Inferior parietal cortex (tissue), 1 donor: ENCODE data around the gene CFAP299.
"Not testable (repeated sequence)": the region's sequence is repeated elsewhere in the genome, so short reads cannot be mapped to it uniquely, and the experiment has no call there.

Experiments used
- DNase-seq: peaks from one replicate; pipeline ENCODE4 v3.0.0-alpha.2; 2016; ENCODE audit errors: extremely low spot score

Gene CFAP299

DNA sequence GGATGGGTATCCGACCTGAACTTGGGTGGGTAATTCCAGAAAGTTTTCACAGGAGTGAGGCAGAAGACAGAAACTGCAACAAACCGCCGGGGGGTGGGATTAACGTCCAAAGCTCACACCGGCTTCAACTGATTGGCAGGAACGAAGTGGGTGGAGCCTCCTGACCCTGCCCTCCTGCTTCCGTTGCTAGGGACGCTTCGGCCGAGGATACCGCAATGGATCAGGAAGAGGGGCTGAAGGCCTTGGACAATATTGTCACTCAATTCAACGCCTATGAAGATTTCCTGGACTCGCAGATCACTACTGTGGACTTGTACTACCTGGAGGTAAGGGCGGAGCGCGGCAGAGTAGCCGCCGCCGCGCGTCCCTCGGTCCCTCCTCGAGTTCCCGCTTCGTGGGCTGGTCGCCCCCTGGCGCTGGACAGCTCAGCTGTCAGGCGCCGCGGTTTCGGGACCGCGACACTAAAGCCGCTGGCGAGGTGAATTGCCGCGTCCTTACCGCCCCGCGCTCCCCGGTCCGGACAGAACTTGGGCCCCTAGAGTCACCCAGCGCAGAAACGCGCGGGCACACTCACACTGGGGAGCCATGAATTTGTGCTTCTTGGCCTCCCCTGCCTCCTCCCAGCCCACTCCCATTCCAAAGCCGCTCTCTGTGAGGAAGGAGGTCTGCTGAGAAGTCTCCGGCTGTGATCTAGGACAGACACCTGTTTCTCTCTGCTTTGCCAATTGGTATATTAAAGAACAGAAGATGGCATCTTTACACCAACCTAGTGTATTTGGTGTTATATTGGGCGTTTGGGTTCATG, at the start of gene CFAP299:
Gene CFAP299 (plus strand): TSS at position 177 of the 805 bp plus-strand sequence.
- peak; percentile 49 for DNase-seq

GRCh38 chr4:80286451-80286850, 49.1 kb upstream of the CFAP299 start:
- no peak for DNase-seq

GRCh38 chr4:80290665-80291064, 44.9 kb upstream of the CFAP299 start:
- DNase-seq, result not testable (repeated sequence)

DNA sequence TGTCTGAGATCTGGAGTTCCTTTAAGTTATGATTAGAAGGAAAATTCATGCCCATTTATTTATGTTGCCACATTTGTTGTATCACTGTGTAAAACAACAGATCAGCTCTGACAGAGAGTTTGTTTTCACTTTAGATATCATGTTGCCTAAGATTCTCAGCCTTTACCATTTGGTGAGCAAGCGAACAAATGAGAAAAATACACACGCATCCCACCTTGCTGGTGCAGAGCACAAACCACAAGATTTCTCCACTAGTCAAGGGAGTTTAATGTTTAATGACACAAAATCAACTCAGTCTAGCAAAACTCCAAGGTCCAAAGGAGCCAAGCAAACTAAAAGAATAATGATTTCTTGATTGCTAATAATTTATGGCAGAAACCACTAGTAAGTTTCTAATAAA, 41.3 kb upstream of the CFAP299 start:
- no peak for DNase-seq

GRCh38 chr4:80295336-80295735, 40.2 kb upstream of the CFAP299 start:
- no peak for DNase-seq

GRCh38 chr4:80295826-80296225, 39.7 kb upstream of the CFAP299 start:
- no peak for DNase-seq

- no peak for DNase-seq
Observed at GRCh38 chr4:80301884-80302283, 33.6 kb upstream of the CFAP299 start.

GRCh38 chr4:80302616-80303223, 32.8 kb upstream of the CFAP299 start:
- DNase-seq, result no peak

- DNase-seq, result no peak
Observed at GRCh38 chr4:80305466-80305865, 30.1 kb upstream of the CFAP299 start.

- no peak for DNase-seq
Observed at GRCh38 chr4:80306260-80306659, 29.3 kb upstream of the CFAP299 start.

- no peak for DNase-seq
Observed at GRCh38 chr4:80307183-80307735, 28.3 kb upstream of the CFAP299 start.

- DNase-seq, result no peak
Observed at GRCh38 chr4:80307774-80308465, 27.6 kb upstream of the CFAP299 start.

GRCh38 chr4:80308466-80308822, 27.1 kb upstream of the CFAP299 start:
- DNase-seq, result no peak

DNA sequence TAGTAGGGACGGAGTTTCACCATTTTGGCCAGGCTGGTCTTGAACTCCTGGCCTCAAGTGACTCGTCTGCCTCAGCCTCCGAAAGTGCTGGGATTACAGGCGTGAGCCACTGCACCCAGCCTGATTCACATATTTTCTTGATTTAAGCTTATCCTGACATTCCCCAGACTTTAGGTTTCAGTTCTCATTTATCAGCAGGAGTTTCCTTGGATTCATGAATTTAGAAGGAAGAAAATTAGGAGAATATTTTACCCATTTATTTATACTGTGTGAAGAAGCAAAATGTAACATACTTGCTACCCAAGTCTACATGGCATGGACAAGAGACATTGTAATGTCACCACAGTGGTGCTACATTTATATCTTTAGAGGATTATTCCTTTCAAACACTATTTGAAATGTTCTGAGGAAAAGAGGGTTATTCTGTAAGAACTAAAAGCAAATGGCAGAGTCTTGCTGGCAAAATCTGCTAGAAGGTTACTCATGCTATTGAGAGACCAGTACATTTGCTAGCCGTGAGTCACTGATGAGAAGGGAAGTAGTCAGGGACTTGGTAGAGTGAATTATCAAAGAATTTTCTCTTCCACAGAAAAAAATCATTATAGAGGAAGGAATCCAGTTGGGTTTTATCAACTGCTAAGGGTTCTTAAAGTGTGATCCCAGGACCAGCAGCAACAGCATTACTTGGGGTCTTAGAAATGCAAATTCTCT, 26.1 kb upstream of the CFAP299 start:
- no peak for DNase-seq

- DNase-seq, result no peak
Observed at GRCh38 chr4:80311130-80311529, 24.4 kb upstream of the CFAP299 start.

GRCh38 chr4:80312124-80312523, 23.4 kb upstream of the CFAP299 start:
- no peak for DNase-seq

DNA sequence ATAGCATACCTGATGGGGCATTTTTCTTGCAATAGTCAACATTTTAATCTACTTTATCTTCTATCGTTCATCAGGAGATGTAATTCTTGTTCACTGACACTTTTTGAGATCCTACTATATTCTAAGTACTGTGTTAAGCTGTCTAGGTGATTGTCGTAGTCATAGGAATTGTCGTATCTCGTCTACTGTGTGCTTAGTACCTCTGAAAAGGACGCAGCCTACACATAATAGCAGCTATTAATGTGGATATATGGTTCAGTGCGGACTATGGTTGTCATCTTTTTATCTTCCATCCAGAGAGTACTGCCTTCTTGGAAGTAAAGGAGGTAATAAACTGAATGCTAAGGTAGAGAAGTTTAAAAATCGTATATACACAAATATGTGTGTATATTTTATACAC, 21.9 kb upstream of the CFAP299 start:
- DNase-seq, result no peak

- DNase-seq, result not testable (repeated sequence)
Observed at GRCh38 chr4:80315848-80316247, 19.7 kb upstream of the CFAP299 start.

- no peak for DNase-seq
Observed at GRCh38 chr4:80321341-80321740, 14.2 kb upstream of the CFAP299 start.

GRCh38 chr4:80321776-80322175, 13.8 kb upstream of the CFAP299 start:
- no peak for DNase-seq

GRCh38 chr4:80322716-80323115, 12.8 kb upstream of the CFAP299 start:
- DNase-seq, result no peak

- no peak for DNase-seq
Observed at GRCh38 chr4:80324171-80324570, 11.4 kb upstream of the CFAP299 start.
